ENCODE data around the gene TGOLN2. TPM values are rescaled to one million over a fixed set of nuclear protein-coding genes. Genes with fewer than 3 reads are reported as not detected.

The TGOLN2 gene
- total and polyA plus RNA-seq, 2 of the 13 experiments (the other 11 are each of a cell fraction or from before 2014, with no cell fraction given), result 99.6 to 155 TPM

DNA sequence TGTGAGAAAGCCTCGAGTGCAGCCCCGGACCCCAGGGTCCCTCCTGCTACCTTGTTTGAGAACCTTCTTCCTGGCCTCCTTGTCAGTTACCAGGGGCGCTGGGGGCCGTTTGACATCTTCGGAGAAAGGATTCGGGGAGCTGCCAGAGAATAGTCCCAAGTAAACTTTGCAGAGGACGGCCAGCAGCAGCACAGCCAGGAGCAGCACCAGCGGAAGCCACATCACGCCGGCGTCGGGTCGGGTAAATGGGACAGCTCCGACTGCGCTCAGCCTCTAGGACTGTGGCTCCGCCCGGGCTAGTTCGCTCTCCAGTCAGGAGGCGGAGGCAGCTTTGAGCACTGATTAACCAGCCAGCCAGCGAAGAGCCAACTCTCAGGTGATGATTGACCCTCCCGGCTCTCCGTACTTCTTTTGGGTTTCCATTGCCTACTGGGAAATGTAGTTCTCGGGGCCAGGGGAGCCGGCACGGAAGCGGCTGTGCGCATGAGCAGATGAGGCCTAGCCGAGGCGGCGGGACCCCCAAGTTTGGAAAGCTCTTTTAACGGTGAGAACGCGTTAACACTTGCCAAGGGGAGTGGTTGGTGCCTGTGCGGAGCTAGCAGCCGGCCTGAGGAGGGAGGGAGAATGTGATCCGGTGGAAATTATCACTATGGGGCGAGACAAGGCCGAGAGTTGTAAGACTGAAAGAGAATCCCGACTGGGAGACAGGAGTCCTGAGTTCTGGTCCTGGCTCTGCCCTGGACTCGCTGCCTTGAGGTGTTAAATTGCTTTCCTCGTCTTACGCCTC lies 26.7 kb upstream of the TGOLN2 start, which contains the start of the genes ELMOD3 and RETSAT (continued):
- TF ChIP-seq NR2F2 (IDR thresholded peaks at IDR 0.05; ENCODE audit: borderline replicate concordance, low read depth) (0 out of 2 replicates have a peak, but pooled peaks have one; percentile 12), FLYWCH1 (CRISPR knock-in tag; IDR thresholded peaks at IDR 0.05) (no peak), NBN (conservative IDR thresholded peaks at IDR 0.05) (no peak), HDAC6 (IDR thresholded peaks at IDR 0.05; ENCODE audit: low read depth, low read length) (no peak), ZNF790 (CRISPR knock-in tag; IDR thresholded peaks at IDR 0.05; ENCODE audit: borderline replicate concordance) (peak; percentile 99), MBNL3 (CRISPR knock-in tag; conservative IDR thresholded peaks at IDR 0.05) (no peak), ZNF30 (CRISPR knock-in tag; IDR thresholded peaks at IDR 0.05) (0 out of 2 replicates have a peak, but pooled peaks have one; percentile 20), MAFK (conservative IDR thresholded peaks at IDR 0.05 in 1 of 2, IDR thresholded peaks at IDR 0.05 in 1 of 2; ENCODE audit: low read length in 2 of 2) (no peak), SMYD3 (CRISPR knock-in tag; IDR thresholded peaks at IDR 0.05) (0 out of 2 replicates have a peak, but pooled peaks have one; percentile 80), NPAS2 (CRISPR knock-in tag; IDR thresholded peaks at IDR 0.05; ENCODE audit: borderline replicate concordance) (no peak), DNMT1 (CRISPR knock-in tag; IDR thresholded peaks at IDR 0.05) (peak; percentile 86; the same call in 1 of the 2 replicates), ZNF451 (CRISPR knock-in tag; IDR thresholded peaks at IDR 0.05) (peak; percentile 32), HNRNPLL (IDR thresholded peaks at IDR 0.05; ENCODE audit: low read depth, low read length, poor library complexity, severe bottlenecking) (peak; percentile 78), THYN1 (CRISPR knock-in tag; IDR thresholded peaks at IDR 0.05; ENCODE audit: borderline replicate concordance, low read depth) (no peak; the same call in 1 of the 2 replicates), TBP (CRISPR knock-in tag; IDR thresholded peaks at IDR 0.05) (peak; percentile 81; the same call in 1 of the 2 replicates), CCDC6 (CRISPR knock-in tag; IDR thresholded peaks at IDR 0.05) (no peak), ZNF543 (CRISPR knock-in tag; IDR thresholded peaks at IDR 0.05) (peak; percentile 98), ZNF180 (CRISPR knock-in tag; IDR thresholded peaks at IDR 0.05; ENCODE audit: borderline replicate concordance, low read depth) (peak; percentile 58; the same call in 1 of the 2 replicates)
- TF ChIP-seq, protein P1, sequence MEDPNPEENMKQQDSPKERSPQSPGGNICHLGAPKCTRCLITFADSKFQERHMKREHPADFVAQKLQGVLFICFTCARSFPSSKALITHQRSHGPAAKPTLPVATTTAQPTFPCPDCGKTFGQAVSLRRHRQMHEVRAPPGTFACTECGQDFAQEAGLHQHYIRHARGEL (CRISPR knock-in tag; IDR thresholded peaks at IDR 0.05), result no peak
- TF ChIP-seq, protein P2, sequence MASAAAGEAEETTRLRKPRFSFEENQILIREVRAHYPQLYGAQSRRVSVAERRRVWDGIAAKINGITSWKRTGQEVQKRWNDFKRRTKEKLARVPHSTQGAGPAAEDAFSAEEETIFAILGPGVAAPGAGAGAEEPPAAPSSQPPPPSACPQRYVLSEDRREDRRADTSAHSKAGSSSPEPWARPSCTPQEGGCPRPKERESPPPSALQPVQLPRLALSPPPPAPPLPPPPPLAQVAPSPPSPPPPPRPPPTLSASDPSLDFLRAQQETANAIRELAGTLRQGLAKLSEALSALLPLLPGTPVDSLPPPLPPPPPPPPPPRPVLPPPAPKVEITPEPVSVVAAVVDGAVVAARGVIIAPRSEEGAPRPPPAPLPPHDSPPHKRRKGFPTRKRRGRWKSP (CRISPR knock-in tag; IDR thresholded peaks at IDR 0.05), result peak; percentile 77
- TF ChIP-seq, protein P3, sequence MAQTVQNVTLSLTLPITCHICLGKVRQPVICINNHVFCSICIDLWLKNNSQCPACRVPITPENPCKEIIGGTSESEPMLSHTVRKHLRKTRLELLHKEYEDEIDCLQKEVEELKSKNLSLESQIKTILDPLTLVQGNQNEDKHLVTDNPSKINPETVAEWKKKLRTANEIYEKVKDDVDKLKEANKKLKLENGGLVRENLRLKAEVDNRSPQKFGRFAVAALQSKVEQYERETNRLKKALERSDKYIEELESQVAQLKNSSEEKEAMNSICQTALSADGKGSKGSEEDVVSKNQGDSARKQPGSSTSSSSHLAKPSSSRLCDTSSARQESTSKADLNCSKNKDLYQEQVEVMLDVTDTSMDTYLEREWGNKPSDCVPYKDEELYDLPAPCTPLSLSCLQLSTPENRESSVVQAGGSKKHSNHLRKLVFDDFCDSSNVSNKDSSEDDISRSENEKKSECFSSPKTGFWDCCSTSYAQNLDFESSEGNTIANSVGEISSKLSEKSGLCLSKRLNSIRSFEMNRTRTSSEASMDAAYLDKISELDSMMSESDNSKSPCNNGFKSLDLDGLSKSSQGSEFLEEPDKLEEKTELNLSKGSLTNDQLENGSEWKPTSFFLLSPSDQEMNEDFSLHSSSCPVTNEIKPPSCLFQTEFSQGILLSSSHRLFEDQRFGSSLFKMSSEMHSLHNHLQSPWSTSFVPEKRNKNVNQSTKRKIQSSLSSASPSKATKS (CRISPR knock-in tag; IDR thresholded peaks at IDR 0.05), result no peak
- TF ChIP-seq, protein P4, sequence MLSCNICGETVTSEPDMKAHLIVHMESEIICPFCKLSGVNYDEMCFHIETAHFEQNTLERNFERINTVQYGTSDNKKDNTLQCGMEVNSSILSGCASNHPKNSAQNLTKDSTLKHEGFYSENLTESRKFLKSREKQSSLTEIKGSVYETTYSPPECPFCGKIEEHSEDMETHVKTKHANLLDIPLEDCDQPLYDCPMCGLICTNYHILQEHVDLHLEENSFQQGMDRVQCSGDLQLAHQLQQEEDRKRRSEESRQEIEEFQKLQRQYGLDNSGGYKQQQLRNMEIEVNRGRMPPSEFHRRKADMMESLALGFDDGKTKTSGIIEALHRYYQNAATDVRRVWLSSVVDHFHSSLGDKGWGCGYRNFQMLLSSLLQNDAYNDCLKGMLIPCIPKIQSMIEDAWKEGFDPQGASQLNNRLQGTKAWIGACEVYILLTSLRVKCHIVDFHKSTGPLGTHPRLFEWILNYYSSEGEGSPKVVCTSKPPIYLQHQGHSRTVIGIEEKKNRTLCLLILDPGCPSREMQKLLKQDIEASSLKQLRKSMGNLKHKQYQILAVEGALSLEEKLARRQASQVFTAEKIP (CRISPR knock-in tag; IDR thresholded peaks at IDR 0.05; ENCODE audit: borderline replicate concordance), result no peak
- TF ChIP-seq, protein P5, sequence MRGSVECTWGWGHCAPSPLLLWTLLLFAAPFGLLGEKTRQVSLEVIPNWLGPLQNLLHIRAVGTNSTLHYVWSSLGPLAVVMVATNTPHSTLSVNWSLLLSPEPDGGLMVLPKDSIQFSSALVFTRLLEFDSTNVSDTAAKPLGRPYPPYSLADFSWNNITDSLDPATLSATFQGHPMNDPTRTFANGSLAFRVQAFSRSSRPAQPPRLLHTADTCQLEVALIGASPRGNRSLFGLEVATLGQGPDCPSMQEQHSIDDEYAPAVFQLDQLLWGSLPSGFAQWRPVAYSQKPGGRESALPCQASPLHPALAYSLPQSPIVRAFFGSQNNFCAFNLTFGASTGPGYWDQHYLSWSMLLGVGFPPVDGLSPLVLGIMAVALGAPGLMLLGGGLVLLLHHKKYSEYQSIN (CRISPR knock-in tag; IDR thresholded peaks at IDR 0.05; ENCODE audit: borderline replicate concordance), result no peak

Measured in HepG2 (cell line).